ENCODE measurements around the gene RBPJ.
A peak's percentile ranks its signal among the peaks of the same experiment; 100 is the strongest.

Gene RBPJ

GRCh38 chr4:26302031-26302899 is 18.5 kb upstream of the RBPJ start:
- peak; percentile 72 to 93 (median 85) for DNase-seq

GRCh38 chr4:26303008-26303407 is 17.8 kb upstream of the RBPJ start:
- DNase-seq: no peak

GRCh38 chr4:26307037-26307800 is 13.6 kb upstream of the RBPJ start:
- DNase-seq: no peak

GRCh38 chr4:26308568-26308967 is 12.2 kb upstream of the RBPJ start:
- no peak for DNase-seq

- no peak for DNase-seq
Measured at GRCh38 chr4:26310264-26310663, 10.6 kb upstream of the RBPJ start.

- DNase-seq: no peak
Measured at GRCh38 chr4:26311633-26312032, 9.2 kb upstream of the RBPJ start.

- DNase-seq: peak in 2 of 4 experiments; percentile 41 to 52
Measured at GRCh38 chr4:26315316-26315932, 5.4 kb upstream of the RBPJ start.

- no peak for DNase-seq
Measured at GRCh38 chr4:26317766-26318165, 3.0 kb upstream of the RBPJ start.

GRCh38 chr4:26319467-26319948 is 1.3 kb upstream of the RBPJ start:
- DNase-seq: peak; percentile 98 to 99 (median 99)

GRCh38 chr4:26319949-26320537 is 771 bp upstream of the RBPJ start:
- DNase-seq: peak in 1 of 4 experiments; percentile 51

- peak in 3 of 4 experiments; percentile 35 to 54 (median 51) for DNase-seq
Measured at GRCh38 chr4:26321373-26322221, 783 bp downstream of the RBPJ start.

- no peak for DNase-seq
Measured at GRCh38 chr4:26322346-26322745, 1.5 kb downstream of the RBPJ start.

- peak in 2 of 4 experiments; percentile 28 to 32 for DNase-seq
Measured at GRCh38 chr4:26323821-26324220, 3.0 kb downstream of the RBPJ start.

GRCh38 chr4:26325191-26325590 is 4.4 kb downstream of the RBPJ start:
- peak in 3 of 4 experiments; percentile 29 to 63 (median 44) for DNase-seq

GRCh38 chr4:26326791-26327190 is 6.0 kb downstream of the RBPJ start:
- no peak for DNase-seq

- peak; percentile 40 to 78 (median 60) for DNase-seq
Measured at GRCh38 chr4:26330186-26330787, 9.5 kb downstream of the RBPJ start.

GRCh38 chr4:26330946-26331345 is 10.1 kb downstream of the RBPJ start:
- DNase-seq: no peak

GRCh38 chr4:26331380-26331950 is 10.7 kb downstream of the RBPJ start:
- DNase-seq: peak in 3 of 4 experiments; percentile 30 to 52 (median 45)

- no peak for DNase-seq
Measured at GRCh38 chr4:26334366-26334765, 13.6 kb downstream of the RBPJ start.

- no peak for DNase-seq
Measured at GRCh38 chr4:26337612-26338011, 16.8 kb downstream of the RBPJ start.
